GM04503 (cell line): ENCODE results near the gene STIMATE.

ENCODE experiments used
- DNase-seq: peaks from one replicate; pipeline ENCODE4 v3.0.0-alpha.2; 2012; ENCODE audit warnings: low read depth

STIMATE gene

GRCh38 chr3:52816199-52816598 is 81.1 kb downstream of the STIMATE start:
- DNase-seq = no peak

- DNase-seq = no peak
Observed at GRCh38 chr3:52813810-52814209, 83.5 kb downstream of the STIMATE start.

GRCh38 chr3:52811452-52812011 is 85.8 kb downstream of the STIMATE start:
- no peak for DNase-seq

GRCh38 chr3:52810923-52811322 is 86.4 kb downstream of the STIMATE start:
- no peak for DNase-seq

GRCh38 chr3:52809662-52810377 is 87.5 kb downstream of the STIMATE start:
- DNase-seq = no peak

GRCh38 chr3:52809149-52809548 is 88.2 kb downstream of the STIMATE start:
- DNase-seq = no peak

- no peak for DNase-seq
Observed at GRCh38 chr3:52805270-52806039, 91.9 kb downstream of the STIMATE start.

- no peak for DNase-seq
Observed at GRCh38 chr3:52801839-52802238, 95.5 kb downstream of the STIMATE start.

- no peak for DNase-seq
Observed at GRCh38 chr3:52800079-52800478, 97.3 kb downstream of the STIMATE start.

- no peak for DNase-seq
Observed at GRCh38 chr3:52798978-52799476, 98.3 kb downstream of the STIMATE start.

GRCh38 chr3:52798376-52798977 is 98.9 kb downstream of the STIMATE start:
- no peak for DNase-seq

- DNase-seq = no peak
Observed at GRCh38 chr3:52796411-52796810, 100.9 kb downstream of the STIMATE start.

- no peak for DNase-seq
Observed at GRCh38 chr3:52795298-52795900, 101.9 kb downstream of the STIMATE start.

- DNase-seq = no peak
Observed at GRCh38 chr3:52794612-52795099, 102.7 kb downstream of the STIMATE start, which contains the start of gene ITIH3. ITIH3 (plus strand) TSS chr3:52794796; CDS start chr3:52794804, 8 bp downstream.

GRCh38 chr3:52793702-52794611 is 103.4 kb downstream of the STIMATE start:
- DNase-seq = no peak

GRCh38 chr3:52792961-52793695 is 104.2 kb downstream of the STIMATE start:
- DNase-seq = no peak

- DNase-seq = no peak
Observed at GRCh38 chr3:52792413-52792812, 104.9 kb downstream of the STIMATE start.

- DNase-seq = no peak
Observed at GRCh38 chr3:52791928-52792327, 105.4 kb downstream of the STIMATE start.

GRCh38 chr3:52791366-52791765 is 106.0 kb downstream of the STIMATE start:
- no peak for DNase-seq

GRCh38 chr3:52790741-52791140 is 106.6 kb downstream of the STIMATE start:
- DNase-seq = no peak
